Lower leg skin (tissue), 4 donors: ENCODE measurements around the gene CHMP4A. TPM values are rescaled to one million over a fixed set of nuclear protein-coding genes. Genes with fewer than 3 reads are reported as not detected.

Source experiments
- DNase-seq, 2 donors: peaks; one replicate each; pipeline ENCODE4 v3.0.0-alpha.2; 2019; ENCODE audit warnings: low spot score in 2 of 2
- H3K4me3 ChIP-seq: fragments of 200-600 bp; sonication (generic); 2 replicates; pipeline ENCODE4 v1.5.1; 2017; ENCODE audit warnings: mild to moderate bottlenecking, low read depth; ENCODE audit not compliant: poor library complexity, severe bottlenecking
- POLR2A ChIP-seq, 2 donors: fragments of 450-650 bp; IDR thresholded peaks; one replicate each; pipeline ENCODE4 v1.6.1; 2016 to 2017; ENCODE audit warnings: antibody characterized with exemption in 2 of 2, mild to moderate bottlenecking in 1 of 2, moderate library complexity in 1 of 2
- WGBS, 2 donors: methylation state at CpG; one replicate each; pipeline ENCODE4 v1.1.5; 2018; 5-methylcytosine and 5-hydroxymethylcytosine counted together
- intact Hi-C: fragments of 100-400 bp; cut with DNase I; formaldehyde crosslinking; loops from one replicate; pipeline ENCODE4 v1.15.0; 2023; ENCODE audit warnings: low total_unique reads
- total RNA-seq, 4 donors: library from RNA; depleted of rRNA; stranded (reverse); fragments of >200 nt; gene quantifications; one replicate each; pipeline ENCODE4 v1.1.0, GENCODE V29; 2016
- TF ChIP-seq, protein P1 (sequence below), 3 donors: fragments of 450-650 bp; IDR thresholded peaks; one replicate each; pipeline ENCODE4 v1.5.1; 2016; ENCODE audit warnings: antibody characterized with exemption in 3 of 3, mild to moderate bottlenecking in 3 of 3, moderate library complexity in 2 of 3

CHMP4A gene
- total RNA-seq, 4 donors from 2014 or later: 50.3 to 99.6 (median 68.1) TPM

DNA sequence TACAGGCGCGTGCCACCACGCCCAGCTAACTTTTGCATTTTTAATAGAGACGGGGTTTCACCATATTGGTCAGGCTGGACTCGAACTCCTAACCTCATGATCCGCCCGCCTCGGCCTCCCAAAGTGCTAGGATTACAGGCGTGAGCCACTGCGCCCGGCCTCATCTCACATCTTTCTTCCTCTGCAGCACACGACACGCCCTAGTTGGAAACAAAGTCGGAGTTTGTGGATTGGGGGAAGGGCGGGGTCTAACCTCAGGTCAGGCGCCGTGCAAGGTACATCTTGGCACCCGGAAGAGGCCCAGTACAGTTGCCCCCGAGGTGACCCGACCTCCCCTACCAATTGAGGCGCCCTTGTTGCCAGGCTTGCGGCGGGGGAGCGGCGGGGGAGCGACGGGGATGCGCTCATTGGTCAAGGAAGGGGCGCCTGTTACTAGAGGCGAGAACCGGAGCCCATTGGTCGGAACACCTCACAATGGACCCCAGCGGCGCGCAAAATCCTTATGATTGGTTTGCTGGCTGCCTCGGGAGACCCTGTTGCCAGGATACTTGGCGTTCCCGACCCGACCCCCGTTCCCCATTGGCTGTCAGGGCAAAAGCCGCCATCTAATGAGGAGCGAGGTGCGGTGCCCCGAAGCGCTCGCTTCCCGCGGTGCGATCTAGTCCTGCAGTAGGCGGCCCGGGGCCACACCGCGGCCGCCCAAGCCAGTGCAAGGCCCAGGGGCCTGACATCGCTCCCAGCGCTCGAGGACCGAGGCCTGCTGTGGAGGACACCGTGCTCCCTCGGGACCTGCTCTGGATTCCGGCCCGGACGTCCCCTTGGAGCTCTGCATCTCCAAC, 41.6 kb downstream of the CHMP4A start, which contains the start of gene REC8:
REC8 (plus strand) TSS at position 659 of the 839 bp plus-strand sequence. CDS start 473 bp downstream, outside the sequence.
- intact Hi-C loops: no loop called here
- H3K4me3 ChIP-seq: no peak within 1 kb of the TSS
- WGBS, 2 donors: 43 to 44% methylated on average over 61 to 62 of the region's 63 CpGs
- TF ChIP-seq, protein P1, sequence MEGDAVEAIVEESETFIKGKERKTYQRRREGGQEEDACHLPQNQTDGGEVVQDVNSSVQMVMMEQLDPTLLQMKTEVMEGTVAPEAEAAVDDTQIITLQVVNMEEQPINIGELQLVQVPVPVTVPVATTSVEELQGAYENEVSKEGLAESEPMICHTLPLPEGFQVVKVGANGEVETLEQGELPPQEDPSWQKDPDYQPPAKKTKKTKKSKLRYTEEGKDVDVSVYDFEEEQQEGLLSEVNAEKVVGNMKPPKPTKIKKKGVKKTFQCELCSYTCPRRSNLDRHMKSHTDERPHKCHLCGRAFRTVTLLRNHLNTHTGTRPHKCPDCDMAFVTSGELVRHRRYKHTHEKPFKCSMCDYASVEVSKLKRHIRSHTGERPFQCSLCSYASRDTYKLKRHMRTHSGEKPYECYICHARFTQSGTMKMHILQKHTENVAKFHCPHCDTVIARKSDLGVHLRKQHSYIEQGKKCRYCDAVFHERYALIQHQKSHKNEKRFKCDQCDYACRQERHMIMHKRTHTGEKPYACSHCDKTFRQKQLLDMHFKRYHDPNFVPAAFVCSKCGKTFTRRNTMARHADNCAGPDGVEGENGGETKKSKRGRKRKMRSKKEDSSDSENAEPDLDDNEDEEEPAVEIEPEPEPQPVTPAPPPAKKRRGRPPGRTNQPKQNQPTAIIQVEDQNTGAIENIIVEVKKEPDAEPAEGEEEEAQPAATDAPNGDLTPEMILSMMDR (IDR thresholded peaks at IDR 0.05): no peak
- no peak for TF ChIP-seq POLR2A (IDR thresholded peaks at IDR 0.05)
- DNase-seq: no peak

DNA sequence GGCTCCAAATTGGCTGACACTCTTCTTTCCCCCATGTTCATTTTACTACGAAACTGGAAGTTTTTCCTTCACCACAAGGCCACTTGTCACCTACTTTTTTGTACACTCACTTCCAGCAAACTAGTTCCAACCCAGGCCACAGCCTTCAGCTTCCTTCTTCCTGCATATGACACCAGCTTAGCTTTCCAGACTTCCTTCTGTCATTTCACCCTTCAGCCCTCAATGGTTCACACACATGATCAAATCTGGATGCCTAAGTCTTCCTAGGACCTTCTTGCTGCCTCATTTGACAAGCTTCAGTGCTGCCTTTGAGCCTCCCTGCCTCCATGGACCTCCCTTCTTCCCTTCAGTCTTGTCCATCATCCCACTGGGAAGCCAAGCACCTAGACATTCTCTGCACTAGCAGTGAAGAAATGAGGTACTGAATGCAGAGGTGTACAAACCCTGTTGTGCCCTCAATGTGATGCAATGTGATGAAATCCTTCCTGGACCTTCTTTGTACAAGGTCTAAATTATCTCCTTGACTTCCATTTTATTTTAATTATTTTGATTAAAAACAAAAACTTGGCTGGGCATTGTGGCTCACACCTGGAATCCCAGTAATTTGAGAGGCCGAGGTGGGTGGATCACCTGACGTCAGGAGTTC, 45.7 kb downstream of the CHMP4A start:
- H3K4me3 ChIP-seq: no peak overlapping the region
- TF ChIP-seq, protein P1 (IDR thresholded peaks at IDR 0.05): peak in 1 of 3 donors; percentile 23
- TF ChIP-seq POLR2A (IDR thresholded peaks at IDR 0.05): no peak
- no peak for DNase-seq
- WGBS, 2 donors: 86 to 89% methylated on average over 3 of the region's 3 CpGs
- intact Hi-C loops: no loop called here

DNA sequence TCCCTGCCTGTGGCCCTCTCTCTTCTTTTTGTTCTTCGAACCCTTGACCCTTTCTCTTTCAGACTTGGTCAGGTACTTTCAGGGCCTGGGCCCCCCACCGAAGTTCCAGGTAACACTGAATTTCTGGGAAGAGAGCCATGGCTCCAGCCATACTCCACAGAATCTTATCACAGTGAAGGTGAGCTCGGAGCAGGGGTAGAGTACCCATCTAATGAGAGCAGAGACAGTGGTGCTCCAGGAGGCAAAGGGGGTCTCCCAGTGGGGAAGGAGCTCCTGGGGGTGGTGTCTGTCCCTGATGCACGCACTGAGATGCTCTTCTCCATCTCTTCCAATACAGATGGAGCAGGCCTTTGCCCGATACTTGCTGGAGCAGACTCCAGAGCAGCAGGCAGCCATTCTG, 47.5 kb downstream of the CHMP4A start:
- intact Hi-C loops: no loop called here

DNA sequence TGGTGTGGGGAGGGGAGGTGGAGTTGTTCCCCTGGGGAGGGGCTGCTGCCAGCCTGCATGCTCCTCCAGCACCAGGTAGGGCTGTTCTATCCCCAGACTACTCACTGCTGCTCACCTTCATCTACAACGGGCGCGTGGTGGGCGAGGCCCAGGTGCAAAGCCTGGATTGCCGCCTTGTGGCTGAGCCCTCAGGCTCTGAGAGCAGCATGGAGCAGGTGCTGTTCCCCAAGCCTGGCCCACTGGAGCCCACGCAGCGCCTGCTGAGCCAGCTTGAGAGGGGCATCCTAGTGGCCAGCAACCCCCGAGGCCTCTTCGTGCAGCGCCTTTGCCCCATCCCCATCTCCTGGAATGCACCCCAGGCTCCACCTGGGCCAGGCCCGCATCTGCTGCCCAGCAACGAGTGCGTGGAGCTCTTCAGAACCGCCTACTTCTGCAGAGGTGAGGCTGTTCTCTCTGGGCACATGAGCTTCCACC, 48.7 kb downstream of the CHMP4A start:
- TF ChIP-seq POLR2A (IDR thresholded peaks at IDR 0.05): no peak
- TF ChIP-seq, protein P1 (IDR thresholded peaks at IDR 0.05): no peak
- DNase-seq: no peak
- no peak overlapping the region for H3K4me3 ChIP-seq
- 59 to 72% methylated on average over 9 to 14 of the region's 14 CpGs for WGBS, 2 donors
- intact Hi-C loops: no loop called here

More for the DNA sequence above, 47.5 kb downstream of the CHMP4A start:
- 92 to 93% methylated on average over 5 of the region's 5 CpGs for WGBS, 2 donors
- no peak for TF ChIP-seq POLR2A (IDR thresholded peaks at IDR 0.05)
- TF ChIP-seq, protein P1 (IDR thresholded peaks at IDR 0.05): no peak
- DNase-seq: no peak
- H3K4me3 ChIP-seq: no peak overlapping the region

DNA sequence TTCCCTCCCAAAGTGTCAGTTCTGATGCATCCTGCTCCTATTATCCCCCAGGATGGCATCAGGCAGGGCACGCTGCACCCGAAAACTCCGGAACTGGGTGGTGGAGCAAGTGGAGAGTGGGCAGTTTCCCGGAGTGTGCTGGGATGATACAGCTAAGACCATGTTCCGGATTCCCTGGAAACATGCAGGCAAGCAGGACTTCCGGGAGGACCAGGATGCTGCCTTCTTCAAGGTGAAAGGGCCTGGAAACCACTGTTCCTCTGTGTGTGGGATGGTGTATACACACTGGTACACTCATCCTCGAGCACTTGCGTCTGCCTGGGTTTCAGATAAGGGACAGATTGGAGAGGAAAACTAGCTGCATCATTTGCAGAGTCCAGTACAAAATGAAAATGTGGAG, 51.2 kb downstream of the CHMP4A start:
- no peak for DNase-seq
- intact Hi-C loops: no loop called here
- WGBS, 2 donors: 40 to 46% methylated on average over 8 of the region's 8 CpGs
- H3K4me3 ChIP-seq: peak overlapping the region; percentile 53
- no peak for TF ChIP-seq POLR2A (IDR thresholded peaks at IDR 0.05)
- TF ChIP-seq, protein P1 (IDR thresholded peaks at IDR 0.05): no peak
